ENCODE results near the gene TMEM145.
"Not testable (repeated sequence)": the region's sequence is repeated elsewhere in the genome, so short reads cannot be mapped to it uniquely, and the experiment has no call there.

The TMEM145 gene

DNA sequence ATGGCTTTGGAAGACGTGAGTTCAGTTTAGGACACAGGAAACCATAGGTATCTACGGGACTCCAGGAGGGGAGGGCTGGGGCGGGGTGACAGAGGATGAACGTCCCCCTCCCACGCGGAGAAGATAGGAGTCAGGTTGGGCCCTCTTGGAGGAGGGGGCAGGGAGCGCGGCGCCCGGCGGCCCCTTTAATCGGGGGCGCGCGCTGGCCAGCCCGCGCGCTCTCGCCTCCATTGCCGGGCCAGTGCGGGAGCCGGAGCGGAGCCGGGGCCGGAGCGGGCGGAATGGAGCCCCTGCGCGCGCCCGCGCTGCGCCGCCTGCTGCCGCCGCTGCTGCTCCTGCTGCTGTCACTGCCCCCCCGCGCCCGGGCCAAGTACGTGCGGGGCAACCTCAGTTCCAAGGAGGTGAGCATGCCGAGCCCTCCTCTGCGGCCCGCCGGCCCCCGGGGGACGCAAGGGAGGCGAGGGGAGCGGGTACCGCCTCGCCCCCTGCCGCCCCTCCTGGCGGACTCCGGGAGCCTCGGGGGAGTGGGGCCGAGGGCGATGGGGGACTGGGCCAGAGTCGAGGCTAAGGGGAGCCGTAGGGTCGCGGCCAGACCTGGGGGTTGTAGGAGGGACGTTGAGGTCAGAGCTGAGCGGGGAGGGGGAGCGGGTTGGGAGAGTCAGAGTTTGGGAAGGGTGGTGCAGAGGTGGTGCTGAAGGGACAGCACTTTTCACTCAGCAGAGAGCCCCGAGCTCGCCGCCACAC, at the start of gene TMEM145:
TMEM145 (plus strand) TSS at position 214 of the 744 bp plus-strand sequence; CDS start at position 282, 68 bp downstream.
- no peak for FAIRE-seq

DNA sequence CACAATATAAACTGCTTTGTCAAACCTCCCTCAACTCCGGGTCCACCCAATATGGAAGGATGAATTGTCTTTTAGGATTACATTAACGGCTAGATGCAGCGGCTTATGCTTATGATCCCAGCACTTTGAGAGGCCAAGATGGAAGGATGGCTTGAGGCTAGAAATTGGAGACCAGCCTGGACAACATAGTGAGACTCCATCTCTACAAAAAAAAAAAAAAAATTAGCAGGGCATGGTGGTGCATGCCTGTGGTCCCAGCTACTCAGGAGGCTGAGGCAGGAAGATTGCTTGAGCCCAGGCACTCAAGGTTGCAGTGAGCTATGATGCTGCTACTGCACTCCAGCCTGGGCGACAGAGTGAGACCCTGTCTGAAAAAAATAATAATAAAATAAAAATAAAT, 47.0 kb upstream of the TMEM145 start:
- FAIRE-seq = not testable (repeated sequence)

DNA sequence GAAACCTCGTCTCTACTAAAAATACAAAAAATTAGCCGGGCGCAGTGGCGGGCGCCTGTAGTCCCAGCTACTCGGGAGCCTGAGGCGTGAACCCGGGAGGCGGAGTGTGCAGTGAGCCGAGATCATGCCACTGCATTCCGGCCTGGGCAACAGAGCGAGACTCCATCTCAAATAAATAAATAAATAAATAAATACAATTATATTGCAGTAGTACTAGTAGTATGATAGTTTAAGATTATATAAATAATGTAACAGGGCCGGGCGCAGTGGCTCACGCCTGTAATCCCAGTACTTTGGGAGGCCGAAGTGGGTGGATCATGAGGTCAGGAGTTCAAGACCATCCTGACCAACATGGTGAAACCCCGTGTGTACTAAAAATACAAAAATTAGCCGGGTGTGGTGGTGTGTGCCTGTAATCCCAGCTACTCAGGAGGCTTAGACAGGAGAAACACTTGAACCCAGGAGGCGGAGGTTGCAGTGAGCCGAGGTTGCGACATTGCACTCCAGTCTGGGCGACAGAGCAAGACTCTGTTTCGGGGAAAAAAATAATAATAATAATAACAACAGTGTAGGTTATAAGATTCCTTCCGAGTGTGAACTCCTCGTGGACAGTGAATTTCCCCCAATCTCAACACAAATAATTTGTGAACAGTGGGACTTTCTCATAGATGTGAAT, 46.0 kb upstream of the TMEM145 start:
- not testable (repeated sequence) for FAIRE-seq

DNA sequence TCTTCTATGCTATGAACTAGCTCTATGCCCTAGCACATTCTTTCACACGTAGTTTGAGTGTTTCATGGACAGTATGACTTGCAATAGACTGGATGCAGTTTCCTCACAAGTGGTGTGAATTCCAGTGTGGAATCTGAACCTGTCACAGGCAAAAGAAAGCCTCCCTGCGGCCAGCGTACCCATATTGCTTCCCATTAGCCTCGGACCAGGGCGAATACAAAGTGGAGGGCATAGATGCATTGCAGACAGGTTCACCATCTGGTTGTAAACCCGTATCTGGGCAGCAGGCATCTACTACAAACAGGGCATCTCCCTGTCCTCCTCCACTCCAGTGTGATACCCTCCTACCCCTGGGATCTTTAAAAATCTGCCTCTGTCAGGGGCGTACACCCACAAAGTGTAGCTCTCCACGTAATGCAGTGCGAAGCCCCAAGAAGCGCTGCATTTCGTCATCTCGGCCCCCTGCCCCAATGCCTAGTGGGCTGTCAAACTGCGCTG, 45.4 kb upstream of the TMEM145 start:
- no peak for FAIRE-seq

DNA sequence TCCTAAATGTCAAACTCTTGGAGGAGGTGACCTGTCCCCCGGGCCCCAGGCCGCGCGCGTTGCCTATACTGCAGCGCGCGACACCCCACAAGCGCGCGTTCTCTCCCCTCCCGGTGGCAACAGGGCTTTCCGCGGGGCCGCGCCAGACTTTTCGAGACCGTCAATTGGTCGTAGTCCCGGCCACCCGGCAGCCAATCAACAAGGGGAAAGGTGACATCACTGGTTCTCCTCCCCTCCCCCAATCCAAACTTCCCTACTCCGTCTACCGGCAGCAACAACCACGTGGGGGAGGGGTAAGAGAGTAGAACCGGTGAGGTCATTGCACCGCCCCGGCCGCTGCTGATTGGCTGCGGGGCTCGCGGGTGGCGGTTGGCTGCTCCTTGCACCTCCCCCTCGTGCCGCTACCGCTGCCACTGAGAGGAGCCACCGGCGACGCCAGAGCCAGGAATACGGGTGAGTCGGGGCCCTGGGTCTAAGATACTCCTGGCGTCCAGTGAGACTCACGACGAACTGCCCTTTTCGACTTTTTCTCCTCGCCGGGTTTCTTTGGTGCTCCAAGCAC, 44.9 kb upstream of the TMEM145 start:
- FAIRE-seq = peak; percentile 69

DNA sequence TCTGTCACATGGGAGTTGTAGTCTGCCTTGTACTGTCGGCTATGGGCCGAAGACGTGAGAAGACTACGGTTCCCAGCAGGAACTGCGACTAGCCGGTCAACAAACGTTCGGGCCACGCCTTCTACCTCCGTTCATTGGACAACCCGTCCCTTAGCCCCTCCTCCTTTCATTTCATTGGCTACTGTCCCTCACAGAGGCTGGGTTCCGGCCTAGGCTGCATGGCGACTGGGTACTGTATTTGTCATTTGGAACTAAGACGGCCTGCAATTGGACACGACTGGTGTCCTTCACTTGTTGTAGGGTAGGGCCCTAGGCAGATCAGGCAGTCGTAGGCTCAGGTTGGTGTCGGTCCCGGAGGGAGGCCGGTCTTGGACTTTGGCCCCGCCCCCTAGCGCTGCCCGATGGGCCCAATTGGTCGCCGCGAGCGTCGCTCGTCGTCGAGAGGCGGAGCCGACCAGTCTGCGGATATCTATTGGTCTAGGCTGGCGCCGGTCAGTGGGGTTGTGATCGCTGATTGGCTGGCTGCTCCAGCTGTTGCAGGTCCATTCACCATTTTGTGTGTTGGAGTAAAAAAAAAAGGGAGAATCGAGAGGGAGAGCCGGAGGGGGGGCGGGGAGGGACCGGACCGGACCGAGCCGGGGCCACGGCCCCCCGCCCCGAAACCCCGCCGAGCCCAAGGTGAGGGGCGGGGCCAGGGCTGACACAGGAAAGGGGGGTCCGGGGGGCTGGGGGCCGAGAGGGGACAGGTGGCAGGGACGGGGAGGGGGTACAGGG, 44.2 kb upstream of the TMEM145 start, which contains the start of gene CIC:
CIC (plus strand) TSS at position 549 of the 774 bp plus-strand sequence. CDS start 2,532 bp downstream, outside the sequence.
- FAIRE-seq = peak; percentile 99

DNA sequence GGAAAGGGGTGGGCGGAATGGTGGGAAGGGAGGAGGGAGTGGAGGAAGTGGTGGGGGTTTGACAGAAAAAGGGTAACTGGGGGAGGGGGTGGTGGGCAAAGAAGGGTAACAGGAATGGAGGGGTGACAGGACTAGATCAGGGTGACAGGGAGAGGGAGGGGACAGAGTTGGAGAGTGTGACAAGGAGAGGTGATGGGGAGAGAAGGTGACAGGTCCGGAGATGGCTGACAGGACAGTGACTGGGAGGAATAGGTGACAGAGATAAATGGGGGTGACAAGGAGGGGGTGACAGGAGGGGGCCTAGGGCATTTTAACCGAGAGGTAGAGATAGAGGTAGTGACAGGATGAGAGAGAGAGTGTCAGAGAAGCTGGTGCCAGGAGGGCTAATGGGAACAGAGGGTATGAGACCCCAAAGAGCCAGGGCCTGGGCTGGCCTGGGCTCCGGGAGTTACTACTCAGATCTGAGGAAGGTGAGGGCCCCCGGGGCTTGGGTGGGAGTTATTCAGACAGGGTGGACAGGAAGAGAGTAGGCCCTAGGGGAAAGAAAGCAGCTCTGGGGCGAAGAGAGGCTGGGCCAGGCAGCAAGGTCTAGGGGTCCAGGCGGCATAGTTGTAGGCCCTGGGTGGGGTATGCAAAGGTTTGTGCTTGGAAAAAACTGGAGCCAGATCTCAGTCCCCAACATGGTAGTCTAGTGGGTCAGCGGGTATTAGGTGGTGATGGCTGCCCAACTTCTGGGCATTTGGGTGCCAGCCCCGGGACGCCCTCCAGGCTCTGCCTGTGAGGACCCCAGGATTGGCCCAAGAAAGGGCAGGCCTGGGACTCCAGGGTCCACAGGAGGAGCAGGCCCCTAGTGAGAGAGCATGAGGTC, 43.4 kb upstream of the TMEM145 start:
- no peak for FAIRE-seq

DNA sequence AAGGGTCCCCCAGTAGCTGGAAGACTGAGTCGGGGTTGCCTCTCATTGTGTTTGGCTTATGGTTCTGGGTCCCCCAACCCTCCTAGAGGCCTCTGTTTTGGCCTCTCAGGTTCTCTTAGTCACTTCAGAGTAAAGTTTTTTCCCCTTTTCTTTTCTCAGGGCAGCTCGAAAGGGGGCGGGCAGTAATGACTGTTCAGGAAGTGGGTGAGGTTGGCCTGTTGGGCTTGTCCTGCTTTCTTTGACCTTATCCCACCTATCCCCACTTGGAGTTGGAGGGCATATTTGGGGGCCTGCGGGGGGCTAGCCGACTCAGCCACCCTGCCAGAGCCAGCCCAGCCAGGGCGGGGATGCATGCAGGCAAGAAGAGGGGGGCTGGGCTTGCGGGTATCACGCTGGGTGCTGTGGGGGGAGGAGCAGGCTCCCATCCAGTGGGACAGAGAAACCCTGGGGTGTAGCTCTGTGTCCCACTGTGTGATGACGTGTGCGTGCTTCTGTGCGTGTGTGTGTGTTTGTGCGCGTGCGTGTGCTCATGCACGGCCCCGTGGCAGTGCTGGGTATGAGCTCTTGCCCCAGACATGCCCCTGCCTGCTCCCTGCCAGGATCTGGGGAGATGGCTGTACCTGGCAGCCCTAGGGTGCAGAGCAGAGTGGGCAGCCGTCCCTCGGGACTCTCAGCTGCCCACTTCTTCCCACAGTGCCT, 42.6 kb upstream of the TMEM145 start:
- FAIRE-seq = no peak

DNA sequence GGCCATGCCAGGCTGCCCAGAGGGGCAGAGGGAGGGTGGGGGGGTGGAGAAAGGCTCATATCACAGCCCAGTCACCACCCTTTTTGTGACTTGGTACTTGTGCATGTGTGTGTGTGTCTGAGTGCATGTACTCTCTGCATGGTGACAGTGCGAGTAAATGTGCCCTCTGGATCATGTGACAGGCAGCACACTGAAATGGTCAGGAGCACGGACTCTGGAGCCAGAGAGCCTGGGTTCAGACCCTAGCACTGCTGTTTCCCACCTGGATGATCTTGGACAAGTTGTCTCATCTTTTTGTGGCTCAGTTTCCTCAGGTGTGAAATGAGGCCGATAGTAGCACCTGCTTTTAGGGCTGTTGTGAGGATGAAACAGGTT, 42.1 kb upstream of the TMEM145 start:
- no peak for FAIRE-seq

DNA sequence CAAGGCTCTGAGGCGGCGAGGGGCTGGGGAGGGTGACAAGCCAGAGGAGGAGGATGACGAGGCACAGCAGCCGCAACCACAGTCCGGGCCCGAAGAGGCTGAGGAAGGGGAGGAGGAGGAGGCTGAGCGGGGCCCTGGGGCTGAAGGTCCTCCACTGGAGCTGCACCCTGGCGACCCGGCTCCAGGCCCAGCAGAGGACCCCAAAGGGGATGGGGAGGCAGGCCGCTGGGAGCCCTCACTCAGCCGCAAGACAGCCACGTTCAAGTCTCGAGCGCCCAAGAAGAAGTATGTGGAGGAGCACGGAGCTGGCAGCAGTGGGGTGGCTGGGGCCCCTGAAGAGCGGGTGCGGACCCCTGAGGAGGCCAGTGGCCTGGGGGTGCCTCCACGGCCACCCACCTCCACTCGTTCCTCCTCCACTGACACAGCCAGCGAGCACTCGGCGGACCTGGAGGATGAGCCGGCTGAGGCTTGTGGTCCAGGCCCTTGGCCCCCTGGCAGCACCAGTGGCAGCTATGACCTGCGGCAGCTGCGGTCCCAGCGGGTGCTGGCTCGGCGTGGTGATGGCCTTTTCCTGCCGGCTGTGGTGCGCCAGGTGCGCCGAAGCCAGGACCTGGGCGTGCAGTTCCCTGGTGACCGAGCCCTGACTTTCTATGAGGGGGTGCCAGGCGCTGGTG, 41.1 kb upstream of the TMEM145 start:
- FAIRE-seq = no peak

DNA sequence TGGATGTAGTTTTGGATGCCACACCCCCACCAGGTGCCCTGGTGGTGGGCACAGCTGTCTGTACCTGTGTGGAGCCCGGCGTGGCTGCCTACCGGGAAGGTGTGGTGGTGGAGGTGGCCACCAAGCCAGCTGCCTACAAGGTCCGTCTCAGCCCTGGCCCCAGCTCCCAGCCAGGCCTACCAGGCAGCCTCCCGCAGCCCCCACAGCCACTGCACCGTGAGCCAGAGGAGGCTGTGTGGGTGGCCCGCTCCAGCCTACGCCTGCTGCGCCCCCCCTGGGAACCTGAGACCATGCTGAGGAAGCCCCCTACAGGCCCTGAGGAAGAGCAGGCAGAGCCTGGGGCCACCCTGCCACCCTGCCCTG, 40.6 kb upstream of the TMEM145 start:
- FAIRE-seq = no peak

DNA sequence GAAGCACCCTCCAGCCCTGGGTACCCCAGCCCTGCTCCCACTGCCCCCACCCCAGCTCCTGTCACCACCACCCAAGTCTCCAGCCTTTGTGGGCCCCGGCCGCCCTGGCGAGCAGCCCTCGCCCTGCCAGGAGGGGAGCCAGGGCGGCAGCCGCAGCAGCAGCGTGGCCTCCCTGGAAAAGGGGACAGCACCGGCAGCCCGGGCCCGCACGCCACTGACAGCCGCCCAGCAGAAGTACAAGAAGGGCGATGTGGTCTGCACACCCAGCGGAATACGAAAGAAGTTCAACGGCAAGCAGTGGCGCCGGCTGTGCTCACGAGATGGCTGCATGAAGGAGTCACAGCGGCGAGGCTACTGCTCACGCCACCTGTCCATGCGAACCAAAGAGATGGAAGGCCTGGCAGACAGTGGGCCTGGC, 40.1 kb upstream of the TMEM145 start:
- FAIRE-seq = no peak

DNA sequence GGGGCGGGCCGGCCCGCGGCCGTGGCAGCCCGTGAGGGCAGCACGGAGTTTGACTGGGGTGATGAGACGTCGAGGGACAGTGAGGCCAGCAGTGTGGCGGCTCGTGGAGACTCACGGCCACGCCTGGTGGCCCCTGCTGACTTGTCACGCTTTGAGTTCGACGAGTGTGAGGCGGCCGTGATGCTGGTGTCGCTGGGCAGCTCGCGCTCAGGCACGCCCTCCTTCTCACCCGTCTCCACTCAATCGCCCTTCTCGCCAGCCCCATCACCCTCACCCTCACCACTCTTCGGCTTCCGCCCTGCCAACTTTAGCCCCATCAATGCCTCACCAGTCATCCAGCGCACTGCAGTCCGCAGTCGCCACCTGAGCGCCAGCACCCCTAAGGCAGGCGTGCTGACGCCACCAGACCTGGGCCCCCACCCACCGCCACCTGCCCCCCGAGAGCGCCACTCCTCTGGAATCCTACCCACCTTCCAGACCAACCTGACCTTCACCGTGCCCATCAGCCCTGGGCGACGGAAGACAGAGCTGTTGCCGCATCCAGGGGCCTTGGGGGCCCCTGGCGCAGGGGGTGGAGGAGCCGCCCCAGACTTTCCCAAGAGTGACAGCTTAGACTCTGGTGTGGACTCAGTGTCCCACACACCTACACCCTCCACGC, 39.6 kb upstream of the TMEM145 start:
- no peak for FAIRE-seq

DNA sequence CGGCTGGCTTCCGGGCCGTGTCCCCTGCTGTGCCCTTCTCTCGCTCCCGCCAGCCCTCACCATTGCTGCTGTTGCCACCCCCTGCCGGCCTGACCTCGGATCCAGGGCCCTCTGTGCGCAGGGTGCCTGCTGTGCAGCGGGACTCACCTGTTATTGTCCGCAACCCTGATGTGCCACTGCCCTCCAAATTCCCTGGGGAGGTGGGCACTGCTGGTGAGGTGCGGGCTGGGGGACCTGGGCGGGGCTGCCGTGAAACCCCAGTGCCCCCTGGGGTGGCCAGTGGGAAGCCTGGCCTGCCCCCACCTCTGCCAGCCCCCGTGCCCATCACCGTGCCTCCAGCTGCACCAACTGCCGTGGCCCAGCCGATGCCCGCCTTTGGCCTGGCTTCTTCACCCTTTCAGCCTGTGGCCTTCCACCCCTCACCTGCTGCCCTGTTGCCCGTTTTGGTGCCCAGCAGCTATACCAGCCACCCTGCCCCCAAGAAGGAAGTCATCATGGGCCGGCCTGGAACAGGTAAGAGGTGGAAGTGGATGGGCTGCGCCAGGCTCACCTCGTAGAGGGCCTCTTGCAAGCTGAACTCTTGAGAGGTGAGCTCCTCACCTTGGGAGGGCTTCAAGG, 38.9 kb upstream of the TMEM145 start:
- no peak for FAIRE-seq

DNA sequence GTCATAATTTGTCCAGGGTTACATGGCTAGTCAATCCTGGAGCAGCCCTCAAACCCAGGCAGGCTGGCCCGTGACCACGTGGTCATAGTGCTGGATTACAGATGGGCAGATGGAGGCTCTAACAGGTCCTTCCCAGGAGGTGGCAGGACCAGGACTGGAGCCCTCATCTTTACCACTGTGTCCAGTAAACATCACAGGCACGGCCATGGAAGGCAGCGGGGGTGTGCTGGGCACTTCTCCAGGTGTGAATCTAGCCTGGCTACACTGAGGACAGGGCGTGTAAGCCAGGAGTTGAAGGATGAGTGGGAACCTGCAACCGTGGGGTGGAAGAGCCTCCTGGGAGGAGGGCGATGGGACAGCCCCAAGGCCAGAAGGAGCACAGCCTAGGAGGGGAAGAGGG, 38.0 kb upstream of the TMEM145 start:
- no peak for FAIRE-seq

DNA sequence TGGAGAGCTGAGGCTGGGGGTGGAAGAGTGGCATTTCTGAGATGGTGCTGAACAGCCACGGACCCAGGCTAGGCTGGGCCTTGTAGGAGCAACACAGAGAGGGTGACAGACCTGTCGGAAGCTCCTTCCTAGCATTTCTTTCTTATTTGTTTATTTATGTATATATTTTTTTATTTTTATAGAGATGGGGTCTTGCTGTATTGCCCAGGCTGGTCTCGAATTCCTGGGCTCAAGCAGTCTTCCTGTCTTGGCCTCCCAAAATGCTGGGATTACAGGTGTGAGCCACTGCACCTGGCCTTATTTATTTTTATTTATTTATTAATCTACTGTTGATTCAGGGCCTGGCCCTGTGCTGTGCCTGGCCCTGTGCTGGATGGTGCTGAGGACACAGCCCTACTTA, 37.6 kb upstream of the TMEM145 start:
- FAIRE-seq = no peak

DNA sequence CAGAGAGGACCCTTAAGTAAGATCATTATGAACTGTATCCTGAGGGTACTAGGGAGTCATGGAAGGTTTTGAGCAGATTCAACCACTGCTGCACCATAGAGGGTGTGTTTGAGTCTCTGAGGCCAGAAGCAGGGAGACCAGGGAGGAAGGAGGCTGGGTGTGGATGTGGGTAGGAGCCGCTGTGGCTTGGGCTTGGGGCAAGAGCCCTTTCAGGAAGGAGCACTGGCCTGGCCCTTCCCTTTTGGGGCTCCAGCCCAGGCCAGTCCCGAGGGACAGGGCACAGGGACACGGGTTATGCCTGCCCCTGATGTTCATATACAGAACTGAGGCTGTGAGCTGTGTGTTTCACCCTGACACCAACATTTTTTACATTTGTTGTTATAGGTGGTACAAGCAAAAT, 36.8 kb upstream of the TMEM145 start:
- no peak for FAIRE-seq

DNA sequence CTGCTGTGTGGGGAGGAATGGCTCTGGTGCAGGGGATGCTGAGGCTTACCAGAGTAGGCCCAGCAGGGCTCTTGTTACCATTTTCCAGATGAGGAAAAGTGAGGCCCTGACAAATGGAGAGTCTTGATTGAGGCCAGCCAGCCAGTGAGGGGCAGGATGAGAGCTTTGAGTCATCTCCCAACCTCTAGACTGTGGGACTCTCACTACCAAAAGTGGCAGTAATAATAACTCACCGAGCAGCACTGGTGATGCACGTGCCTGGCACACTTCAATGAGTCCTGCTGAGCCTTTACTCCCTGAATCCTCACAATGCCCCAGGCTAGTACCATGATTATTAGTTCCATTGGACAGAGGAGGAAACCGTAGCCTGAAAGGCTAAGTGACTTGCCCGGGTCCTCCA, 36.3 kb upstream of the TMEM145 start:
- FAIRE-seq = no peak

DNA sequence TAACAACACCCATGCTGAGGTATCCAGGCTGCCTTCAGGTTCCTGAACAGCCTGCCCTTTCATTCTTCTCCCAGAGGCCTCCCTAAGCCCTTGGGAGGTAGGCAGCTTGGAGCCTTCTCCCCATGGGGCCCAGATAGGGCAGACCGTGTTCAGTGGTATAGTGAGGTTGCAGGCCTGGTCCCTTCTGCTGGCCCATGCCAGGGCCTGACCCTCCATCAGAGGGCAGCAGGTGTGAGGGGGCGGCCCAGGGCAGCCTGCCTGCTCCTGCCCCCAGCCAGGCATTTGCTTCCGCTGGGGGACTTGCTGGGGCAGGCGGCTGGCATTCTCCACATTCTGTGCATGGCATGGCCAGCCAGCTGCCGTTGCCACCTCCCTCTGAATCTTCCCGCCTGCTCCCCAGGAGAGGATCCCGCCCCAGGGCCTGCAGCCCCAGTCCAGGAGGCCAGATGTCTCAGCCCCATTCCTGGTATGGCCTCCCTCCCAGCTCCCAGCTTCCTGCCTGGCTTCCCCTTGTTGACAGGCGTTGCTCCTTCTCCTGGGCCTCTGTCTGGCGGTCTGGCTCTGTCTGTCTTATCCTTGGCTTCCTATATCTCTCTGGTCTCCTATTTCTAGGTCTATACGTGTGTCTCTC, 35.2 kb upstream of the TMEM145 start:
- FAIRE-seq = no peak
